Left renal cortex interstitium (tissue), 4 donors: ENCODE results near the gene SHISA6. TPM values are rescaled to one million over a fixed set of nuclear protein-coding genes. Genes with fewer than 3 reads are reported as not detected.

ENCODE experiments used
- DNase-seq, 4 donors: peaks; one replicate each; pipeline ENCODE4 v3.0.0-alpha.2; 2013; ENCODE audit warnings: low read depth in 4 of 4, low spot score in 2 of 4, missing footprints in 1 of 4
- polyA plus RNA-seq, 4 donors: library from polyadenylated mRNA; unstranded; fragments of 120-200 nt; gene quantifications; one replicate each; pipeline ENCODE4 v1.2.1, GENCODE V29; 2013; ENCODE audit not compliant: insufficient read length in 4 of 4

SHISA6 gene
- polyA plus RNA-seq, 4 donors, result 1.5 to 2.2 (median 2.1) TPM

- DNase-seq, result no peak
Observed at GRCh38 chr17:11561702-11562101, 320.7 kb downstream of the SHISA6 start.

GRCh38 chr17:11564589-11565380 lies 323.8 kb downstream of the SHISA6 start:
- no peak for DNase-seq

- no peak for DNase-seq
Observed at GRCh38 chr17:11565591-11565990, 324.6 kb downstream of the SHISA6 start.

GRCh38 chr17:11578998-11579397 lies 338.0 kb downstream of the SHISA6 start:
- no peak for DNase-seq

- no peak for DNase-seq
Observed at GRCh38 chr17:11580677-11581076, 339.7 kb downstream of the SHISA6 start.

GRCh38 chr17:11582217-11582616 lies 341.2 kb downstream of the SHISA6 start:
- no peak for DNase-seq

- no peak for DNase-seq
Observed at GRCh38 chr17:11583306-11583992, 342.4 kb downstream of the SHISA6 start.

- no peak for DNase-seq
Observed at GRCh38 chr17:11589716-11590115, 348.7 kb downstream of the SHISA6 start.

- DNase-seq, result peak; percentile 77 to 96 (median 88)
Observed at GRCh38 chr17:11598274-11599221, 357.5 kb downstream of the SHISA6 start, which contains the start of gene DNAH9. Gene DNAH9, plus strand, starts transcription at chr17:11598470. Its CDS starts 29 bp downstream, at chr17:11598499.

- DNase-seq, result no peak
Observed at GRCh38 chr17:11601661-11602060, 360.6 kb downstream of the SHISA6 start.

GRCh38 chr17:11608396-11608795 lies 367.4 kb downstream of the SHISA6 start:
- DNase-seq, result peak in 3 of 4 donors; percentile 47 to 56 (median 52)

GRCh38 chr17:11610999-11611566 lies 370.1 kb downstream of the SHISA6 start:
- no peak for DNase-seq

GRCh38 chr17:11612956-11613355 lies 371.9 kb downstream of the SHISA6 start:
- DNase-seq, result no peak
